ENCODE results near the gene BBLN.
A peak's percentile ranks its signal among the peaks of the same experiment; 100 is the strongest.
"Not testable (repeated sequence)": the region's sequence is repeated elsewhere in the genome, so short reads cannot be mapped to it uniquely, and the experiment has no call there.

The BBLN gene

GRCh38 chr9:128164307-128164885, 4.3 kb downstream of the BBLN start:
- no peak for DNase-seq

DNA sequence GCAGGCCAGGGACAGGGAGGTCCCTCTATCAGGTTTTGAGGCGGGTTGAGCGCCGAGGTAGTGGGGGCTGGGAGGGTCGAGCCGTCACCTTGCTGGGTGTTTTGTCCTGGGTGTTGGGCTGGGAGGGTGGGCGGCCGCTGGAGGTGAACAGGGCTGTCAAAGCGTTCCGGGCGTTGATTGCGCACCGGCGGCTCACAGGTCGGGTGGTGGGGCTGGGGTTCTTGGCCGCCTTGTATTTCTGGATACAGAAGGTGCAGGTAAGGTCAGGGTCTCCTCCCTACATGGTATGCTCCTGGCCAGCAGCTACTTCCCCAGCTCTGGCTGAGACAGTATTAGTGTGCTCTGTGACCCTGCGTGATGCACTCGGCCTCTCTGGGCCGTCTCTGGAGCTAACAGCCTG, 6.1 kb downstream of the BBLN start:
- DNase-seq: no peak

- DNase-seq: no peak
Measured at GRCh38 chr9:128167209-128167608, 7.1 kb downstream of the BBLN start.

- no peak for DNase-seq
Measured at GRCh38 chr9:128168731-128169308, 8.8 kb downstream of the BBLN start.

GRCh38 chr9:128169492-128169891, 9.4 kb downstream of the BBLN start:
- no peak for DNase-seq

GRCh38 chr9:128169925-128170324, 9.9 kb downstream of the BBLN start:
- no peak for DNase-seq

DNA sequence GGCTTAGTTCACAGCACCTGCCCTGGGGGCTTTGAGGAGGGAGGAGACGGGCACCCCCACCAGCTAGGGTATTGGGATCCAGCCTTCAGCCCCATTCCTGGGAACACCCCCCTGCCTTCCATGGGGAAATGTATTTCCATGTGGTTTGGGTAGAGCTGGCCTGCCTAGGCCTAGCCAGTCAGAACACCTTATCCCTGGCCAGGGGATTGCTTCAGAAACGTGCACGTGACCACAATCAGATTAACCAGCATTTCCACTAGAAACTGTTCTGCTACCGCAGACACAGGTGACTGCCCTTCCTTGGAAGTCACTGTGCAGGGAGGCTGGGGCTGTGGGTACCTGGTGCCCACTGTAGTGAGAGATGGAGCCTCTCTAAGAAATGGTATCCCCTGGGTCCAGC, 14.0 kb downstream of the BBLN start:
- DNase-seq: no peak

DNA sequence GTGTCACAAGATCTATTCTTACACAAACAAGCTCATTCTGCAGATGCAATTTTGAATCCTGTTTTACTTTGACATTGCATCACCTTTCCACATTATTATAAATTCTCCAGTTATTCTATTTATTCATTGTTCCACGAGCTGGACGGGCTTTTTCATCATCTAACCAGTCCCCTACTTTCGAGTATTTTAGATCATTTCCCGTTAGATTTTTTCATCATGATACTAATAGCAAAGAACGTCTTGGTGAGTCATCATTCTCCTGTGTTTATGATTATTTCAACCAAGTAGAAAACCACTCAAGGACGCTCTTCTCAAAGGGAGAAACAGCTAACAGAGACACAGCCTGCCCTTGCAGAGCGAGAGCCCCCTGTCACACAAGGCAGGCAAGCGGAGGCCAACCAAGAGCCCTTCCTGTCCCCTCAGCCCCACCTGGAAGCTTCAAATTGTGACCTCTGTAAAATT, 15.1 kb downstream of the BBLN start:
- no peak for DNase-seq

DNA sequence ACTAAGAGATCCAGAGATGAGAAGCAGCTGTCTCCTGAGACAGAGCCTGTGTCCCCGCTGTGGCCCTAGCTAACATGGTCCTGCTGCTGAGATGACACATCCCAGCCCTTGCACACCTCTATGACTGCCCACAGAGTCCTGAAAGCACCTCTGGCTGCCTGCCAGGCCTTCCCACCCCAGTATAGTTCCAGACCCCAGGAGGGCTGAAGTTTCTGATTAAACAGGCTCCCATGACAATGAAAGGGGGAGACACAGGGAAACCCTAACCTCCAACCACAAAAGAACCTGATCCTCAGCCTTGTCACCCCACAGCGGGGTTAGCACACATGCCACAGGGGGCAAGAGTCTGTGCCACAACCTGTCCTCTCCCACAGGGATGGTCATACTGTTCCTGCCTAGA, 15.7 kb downstream of the BBLN start:
- DNase-seq: no peak

DNA sequence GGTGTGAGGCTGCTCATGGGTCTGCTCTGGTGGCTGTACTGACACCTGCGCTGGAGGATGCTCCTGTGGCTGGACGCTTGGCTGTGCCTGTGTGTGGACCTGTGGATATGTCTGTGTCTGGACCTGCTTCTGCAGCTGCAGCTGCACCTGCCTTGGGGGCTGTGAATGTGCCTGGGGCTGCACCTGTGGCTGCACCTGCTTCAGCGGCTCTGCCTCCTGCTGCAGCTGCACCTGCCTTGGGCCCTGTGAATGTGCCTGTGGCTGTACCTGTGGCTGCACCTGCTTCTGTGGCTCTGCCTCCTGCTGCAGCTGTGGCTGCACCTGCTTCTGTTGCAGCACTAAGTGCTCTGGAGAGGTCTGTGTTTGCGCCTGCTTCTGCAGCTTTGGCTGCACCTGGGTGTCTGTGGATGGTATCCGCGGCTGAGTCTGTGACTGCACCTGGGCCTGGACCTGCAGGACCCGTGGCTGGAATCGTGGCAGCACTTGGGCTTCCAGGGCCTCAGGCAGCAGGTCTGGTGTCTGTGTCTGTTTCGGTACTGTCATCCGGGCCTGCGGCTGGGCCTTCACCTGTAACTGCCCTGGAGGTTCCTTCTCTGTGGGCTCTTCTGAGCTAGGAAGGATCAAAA, 18.9 kb downstream of the BBLN start:
- DNase-seq: no peak

- DNase-seq: no peak
Measured at GRCh38 chr9:128180001-128180400, 19.9 kb downstream of the BBLN start.

GRCh38 chr9:128180447-128180846, 20.4 kb downstream of the BBLN start:
- no peak for DNase-seq

DNA sequence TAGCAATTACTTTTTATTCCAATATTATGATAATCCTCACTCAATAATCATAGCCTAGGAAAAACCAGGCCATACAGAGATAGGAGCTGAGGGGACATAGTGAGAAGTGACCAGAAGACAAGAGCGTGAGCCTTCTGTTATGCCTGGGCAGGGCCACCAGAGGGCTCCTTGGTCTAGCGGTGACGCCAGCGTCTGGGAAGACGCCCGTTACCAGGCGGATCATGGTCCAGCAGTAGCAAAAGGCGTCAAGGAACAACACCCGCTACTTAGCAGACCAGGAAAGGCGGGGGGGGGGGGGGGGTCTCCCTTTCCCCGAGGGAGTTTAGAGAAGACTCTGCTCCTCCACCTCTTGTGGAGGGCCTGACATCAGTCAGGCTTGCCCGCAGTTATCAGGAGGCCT, 21.4 kb downstream of the BBLN start:
- not testable (repeated sequence) for DNase-seq

DNA sequence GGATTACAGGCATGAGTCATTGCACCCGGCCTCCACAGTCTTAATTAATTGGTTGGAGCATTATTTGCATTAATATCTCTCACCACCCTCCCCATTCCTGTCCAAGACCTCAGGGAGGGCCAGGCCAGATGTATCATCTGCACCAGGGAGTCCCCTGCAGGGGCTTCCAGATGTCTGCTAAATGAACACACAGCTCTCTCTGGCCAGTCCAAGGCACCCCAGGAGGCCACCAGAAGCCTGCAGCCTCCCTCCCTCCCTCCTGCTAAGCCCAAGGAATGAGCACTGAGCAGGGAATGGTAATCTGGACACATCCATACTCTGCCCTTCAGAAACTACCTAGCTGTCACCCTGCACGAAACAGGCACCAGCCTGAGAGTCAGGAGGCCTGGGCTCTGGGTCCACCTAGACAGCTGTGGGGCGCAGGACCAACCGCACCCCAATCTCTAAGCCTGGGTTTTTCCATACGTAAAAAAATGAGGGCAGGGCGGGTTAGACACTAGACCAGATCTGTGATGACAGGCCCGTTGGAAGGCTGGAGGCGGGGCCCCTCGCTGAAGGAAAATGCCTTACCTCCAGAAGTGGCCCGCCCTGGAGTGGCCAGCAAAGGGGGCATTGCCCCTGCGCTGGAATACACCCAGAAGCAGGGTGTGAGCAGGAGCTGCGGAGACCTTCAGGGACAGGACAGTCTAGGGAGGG, 23.0 kb downstream of the BBLN start:
- no peak for DNase-seq

GRCh38 chr9:128185979-128186965, 26.2 kb downstream of the BBLN start:
- DNase-seq: no peak

- no peak for DNase-seq
Measured at GRCh38 chr9:128187361-128187760, 27.3 kb downstream of the BBLN start.

- no peak for DNase-seq
Measured at GRCh38 chr9:128188209-128188608, 28.1 kb downstream of the BBLN start.

DNA sequence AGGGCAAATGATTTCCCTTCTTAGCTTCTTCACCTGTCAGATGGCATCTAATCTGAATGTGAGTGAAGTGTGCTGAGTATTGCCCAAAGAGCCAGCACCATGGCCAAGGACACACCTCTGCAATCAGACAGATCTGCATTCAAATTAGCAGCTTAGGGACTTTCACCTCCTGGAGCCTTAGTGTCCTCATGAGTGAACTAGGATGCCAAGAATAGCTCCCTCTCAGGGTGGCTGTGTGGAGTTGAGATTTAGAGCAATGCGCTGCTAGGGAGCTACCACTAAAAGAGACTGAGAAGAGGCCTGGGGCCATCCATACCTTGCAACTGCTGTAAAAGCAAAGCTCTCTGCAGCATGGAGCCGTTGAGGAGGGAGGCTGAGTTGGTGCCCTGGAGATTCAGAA, 29.9 kb downstream of the BBLN start:
- DNase-seq: no peak

- peak; percentile 10 for DNase-seq
Measured at GRCh38 chr9:128190516-128191405, 30.7 kb downstream of the BBLN start.

- peak; percentile 51 for DNase-seq
Measured at GRCh38 chr9:128191406-128192046, 31.5 kb downstream of the BBLN start, which contains the start of gene CIZ1. Gene CIZ1 (minus strand): TSS chr9:128191572. CDS start chr9:128190857, 715 bp downstream.

Data from NK-92 treated with Interleukin-12 subunit alpha and Interleukin-12 subunit beta, amount 100 ng/mL, for 24 hours (cell line).